ENCODE data around the gene MVB12B.

MVB12B gene

DNA sequence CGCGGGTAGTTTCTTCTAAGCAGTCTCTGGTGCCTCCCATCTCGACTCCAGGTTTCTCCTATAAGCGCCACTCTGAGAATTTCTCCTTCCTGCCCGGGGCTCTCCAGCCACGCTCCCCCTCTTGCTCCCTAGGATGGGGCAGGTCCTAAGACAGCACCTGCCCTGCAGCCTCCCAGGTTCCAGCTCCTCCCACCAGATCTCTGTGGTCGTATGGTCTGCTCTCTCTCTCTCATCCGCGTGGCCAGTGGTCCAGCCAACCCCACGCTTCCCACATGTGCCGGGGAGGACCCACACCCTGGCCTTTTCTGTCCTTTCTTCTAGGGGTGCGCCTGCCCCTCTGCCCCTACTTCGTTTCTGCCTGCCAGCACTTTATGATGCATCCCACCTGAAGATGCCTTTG lies 40.5 kb downstream of the MVB12B start:
- Histone ChIP-seq H3K18ac (ENCODE audit: low read length) (peak overlapping the region; percentile 65), H2BK5ac (ENCODE audit: low read length) (no peak overlapping the region), H3K4me2 (ENCODE audit: insufficient read depth, low read length, poor library complexity, severe bottlenecking) (no peak overlapping the region), H3K79me1 (ENCODE audit: low read depth, low read length) (peaks cover 2% of the 10 kb centered on the region), H3K14ac (ENCODE audit: low read length) (no peak overlapping the region), H4K91ac (ENCODE audit: low read depth, low read length, poor library complexity) (no peak overlapping the region), H2BK120ac (ENCODE audit: low read depth, low read length) (no peak overlapping the region), H4K8ac (ENCODE audit: low read depth, low read length) (no peak overlapping the region), H2BK15ac (ENCODE audit: low read length) (no peak overlapping the region), H3K4ac (ENCODE audit: low read length) (no peak overlapping the region), H3K23ac (ENCODE audit: low read depth, low read length, poor library complexity) (peak overlapping the region; percentile 13), H3K9me3 (replicated peaks in 1 of 2; ENCODE audit: control insufficient read depth in 2 of 2, insufficient read depth in 1 of 2, low read depth in 1 of 2, low read length in 2 of 2) (peaks cover 0 to 15% of the 10 kb centered on the region in 2 donors), H3K27me3 (ENCODE audit: control insufficient read depth in 3 of 3, insufficient read depth in 3 of 3, low read depth in 1 of 3, low read length in 3 of 3) (no peaks in the 10 kb centered on the region), H3K27ac (replicated peaks; ENCODE audit: low read length) (no peak overlapping the region), H3K4me3 (ENCODE audit: low read length in 2 of 2) (no peak overlapping the region), H3K9ac (ENCODE audit: low read depth, low read length, poor library complexity) (no peak overlapping the region), H3K4me1 (ENCODE audit: control insufficient read depth in 2 of 2, insufficient read depth in 1 of 2, low read depth in 1 of 2, low read length in 2 of 2) (peaks cover 0 to 8% of the 10 kb centered on the region in 2 donors), H3K36me3 (replicated peaks in 1 of 2; ENCODE audit: control insufficient read depth in 2 of 2, insufficient read depth in 2 of 2, low read length in 2 of 2) (peaks cover 0 to 22% of the 10 kb centered on the region in 2 donors), H2BK12ac (ENCODE audit: low read length) (no peak overlapping the region), H2AK5ac (ENCODE audit: low read depth, low read length) (peak overlapping the region; percentile 57), H2AFZ (ENCODE audit: low read length) (no peak overlapping the region)
- DNase-seq (ENCODE audit: low spot score), result no peak
- WGBS, 2 donors (ENCODE audit: extremely low coverage in 2 of 2, insufficient read length in 2 of 2, insufficient replicate concordance in 1 of 2), result no CpG with 5 or more reads among the region's 13 CpGs

DNA sequence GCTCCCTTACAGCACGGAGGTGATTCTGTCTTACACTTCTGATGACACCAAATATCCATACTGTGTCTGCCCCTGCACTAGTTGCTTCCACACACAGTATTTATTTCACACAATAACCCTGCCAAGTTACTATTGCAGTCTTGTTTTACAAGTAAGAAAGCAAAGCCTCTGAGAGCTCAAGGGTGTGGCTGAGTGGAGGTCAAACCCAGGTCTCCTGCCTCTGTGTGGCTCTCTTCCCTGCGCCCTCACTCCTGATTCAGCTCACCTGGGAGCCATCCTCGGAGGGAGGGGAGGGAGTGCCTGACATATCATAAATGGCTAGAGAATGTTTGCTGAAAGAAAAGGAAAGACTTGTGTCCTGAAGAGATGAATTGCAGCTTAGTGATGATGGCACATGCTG lies 41.0 kb downstream of the MVB12B start:
- Histone ChIP-seq H2BK120ac (ENCODE audit: low read depth, low read length) (no peak overlapping the region), H2AFZ (ENCODE audit: low read length) (no peak overlapping the region), H3K4me2 (ENCODE audit: insufficient read depth, low read length, poor library complexity, severe bottlenecking) (no peak overlapping the region), H4K91ac (ENCODE audit: low read depth, low read length, poor library complexity) (no peak overlapping the region), H3K23ac (ENCODE audit: low read depth, low read length, poor library complexity) (no peak overlapping the region), H3K36me3 (replicated peaks in 1 of 2; ENCODE audit: control insufficient read depth in 2 of 2, insufficient read depth in 2 of 2, low read length in 2 of 2) (peaks cover 0 to 22% of the 10 kb centered on the region in 2 donors), H3K9me3 (replicated peaks in 1 of 2; ENCODE audit: control insufficient read depth in 2 of 2, insufficient read depth in 1 of 2, low read depth in 1 of 2, low read length in 2 of 2) (peaks cover 0 to 10% of the 10 kb centered on the region in 2 donors), H3K18ac (ENCODE audit: low read length) (peak overlapping the region; percentile 65), H2AK5ac (ENCODE audit: low read depth, low read length) (no peak overlapping the region), H3K14ac (ENCODE audit: low read length) (no peak overlapping the region), H4K8ac (ENCODE audit: low read depth, low read length) (no peak overlapping the region), H3K27ac (replicated peaks; ENCODE audit: low read length) (no peak overlapping the region), H3K79me1 (ENCODE audit: low read depth, low read length) (peaks cover 2% of the 10 kb centered on the region), H3K4me3 (ENCODE audit: low read length in 2 of 2) (no peak overlapping the region), H2BK5ac (ENCODE audit: low read length) (no peak overlapping the region), H2BK12ac (ENCODE audit: low read length) (no peak overlapping the region), H3K4me1 (ENCODE audit: control insufficient read depth in 2 of 2, insufficient read depth in 1 of 2, low read depth in 1 of 2, low read length in 2 of 2) (peaks cover 0 to 8% of the 10 kb centered on the region in 2 donors), H2BK15ac (ENCODE audit: low read length) (no peak overlapping the region), H3K27me3 (ENCODE audit: control insufficient read depth in 3 of 3, insufficient read depth in 3 of 3, low read depth in 1 of 3, low read length in 3 of 3) (no peaks in the 10 kb centered on the region), H3K4ac (ENCODE audit: low read length) (no peak overlapping the region), H3K9ac (ENCODE audit: low read depth, low read length, poor library complexity) (no peak overlapping the region)
- no CpG with 5 or more reads among the region's 3 CpGs for WGBS, 2 donors (ENCODE audit: extremely low coverage in 2 of 2, insufficient read length in 2 of 2, insufficient replicate concordance in 1 of 2)
- DNase-seq (ENCODE audit: low spot score), result no peak

DNA sequence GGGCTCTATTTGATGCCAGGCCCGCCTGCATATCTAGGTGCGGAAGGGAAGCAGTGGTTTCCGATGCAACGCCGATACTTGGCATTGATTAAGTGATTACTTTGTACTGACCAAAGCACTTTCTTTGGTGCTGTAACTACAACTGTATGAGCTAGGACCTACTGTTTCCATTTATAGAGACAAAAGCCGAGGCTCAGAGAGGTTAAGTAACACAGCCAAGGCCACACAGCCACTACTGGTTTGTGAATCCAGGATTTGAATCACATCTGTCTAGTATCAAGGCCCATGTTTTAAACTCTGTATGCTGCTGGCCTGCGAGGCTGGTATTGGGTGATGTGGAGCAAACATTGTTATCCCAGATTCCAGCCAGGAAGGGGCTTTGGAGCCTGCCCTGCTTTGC lies 41.4 kb downstream of the MVB12B start:
- H3K4ac ChIP-seq (ENCODE audit: low read length), result no peak overlapping the region
- no peak overlapping the region for H2BK120ac ChIP-seq (ENCODE audit: low read depth, low read length)
- H2BK12ac ChIP-seq (ENCODE audit: low read length), result no peak overlapping the region
- H3K9ac ChIP-seq (ENCODE audit: low read depth, low read length, poor library complexity), result no peak overlapping the region
- H3K9me3 ChIP-seq (replicated peaks in 1 of 2; ENCODE audit: control insufficient read depth in 2 of 2, insufficient read depth in 1 of 2, low read depth in 1 of 2, low read length in 2 of 2), result peaks cover 0 to 9% of the 10 kb centered on the region in 2 donors
- H4K91ac ChIP-seq (ENCODE audit: low read depth, low read length, poor library complexity), result no peak overlapping the region
- no peak overlapping the region for H2AFZ ChIP-seq (ENCODE audit: low read length)
- no peak overlapping the region for H3K27ac ChIP-seq (replicated peaks; ENCODE audit: low read length)
- H3K18ac ChIP-seq (ENCODE audit: low read length), result no peak overlapping the region
- H2BK5ac ChIP-seq (ENCODE audit: low read length), result no peak overlapping the region
- no peak overlapping the region for H2BK15ac ChIP-seq (ENCODE audit: low read length)
- H3K23ac ChIP-seq (ENCODE audit: low read depth, low read length, poor library complexity), result no peak overlapping the region
- no CpG with 5 or more reads among the region's 7 CpGs for whole genome bisulfite sequencing, 2 donors (ENCODE audit: extremely low coverage in 2 of 2, insufficient read length in 2 of 2, insufficient replicate concordance in 1 of 2)
- no peak overlapping the region for H3K14ac ChIP-seq (ENCODE audit: low read length)
- H3K4me3 ChIP-seq (ENCODE audit: low read length in 2 of 2), result no peak overlapping the region
- H3K27me3 ChIP-seq (ENCODE audit: control insufficient read depth in 3 of 3, insufficient read depth in 3 of 3, low read depth in 1 of 3, low read length in 3 of 3), result no peaks in the 10 kb centered on the region
- no peak overlapping the region for H2AK5ac ChIP-seq (ENCODE audit: low read depth, low read length)
- H3K4me1 ChIP-seq (ENCODE audit: control insufficient read depth in 2 of 2, insufficient read depth in 1 of 2, low read depth in 1 of 2, low read length in 2 of 2), result peaks cover 4 to 8% of the 10 kb centered on the region in 2 donors
- no peak overlapping the region for H4K8ac ChIP-seq (ENCODE audit: low read depth, low read length)
- H3K36me3 ChIP-seq (replicated peaks in 1 of 2; ENCODE audit: control insufficient read depth in 2 of 2, insufficient read depth in 2 of 2, low read length in 2 of 2), result peaks cover 0 to 22% of the 10 kb centered on the region in 2 donors
- H3K4me2 ChIP-seq (ENCODE audit: insufficient read depth, low read length, poor library complexity, severe bottlenecking), result no peak overlapping the region
- no peak for DNase-seq (ENCODE audit: low spot score)
- H3K79me1 ChIP-seq (ENCODE audit: low read depth, low read length), result peaks cover 2% of the 10 kb centered on the region

DNA sequence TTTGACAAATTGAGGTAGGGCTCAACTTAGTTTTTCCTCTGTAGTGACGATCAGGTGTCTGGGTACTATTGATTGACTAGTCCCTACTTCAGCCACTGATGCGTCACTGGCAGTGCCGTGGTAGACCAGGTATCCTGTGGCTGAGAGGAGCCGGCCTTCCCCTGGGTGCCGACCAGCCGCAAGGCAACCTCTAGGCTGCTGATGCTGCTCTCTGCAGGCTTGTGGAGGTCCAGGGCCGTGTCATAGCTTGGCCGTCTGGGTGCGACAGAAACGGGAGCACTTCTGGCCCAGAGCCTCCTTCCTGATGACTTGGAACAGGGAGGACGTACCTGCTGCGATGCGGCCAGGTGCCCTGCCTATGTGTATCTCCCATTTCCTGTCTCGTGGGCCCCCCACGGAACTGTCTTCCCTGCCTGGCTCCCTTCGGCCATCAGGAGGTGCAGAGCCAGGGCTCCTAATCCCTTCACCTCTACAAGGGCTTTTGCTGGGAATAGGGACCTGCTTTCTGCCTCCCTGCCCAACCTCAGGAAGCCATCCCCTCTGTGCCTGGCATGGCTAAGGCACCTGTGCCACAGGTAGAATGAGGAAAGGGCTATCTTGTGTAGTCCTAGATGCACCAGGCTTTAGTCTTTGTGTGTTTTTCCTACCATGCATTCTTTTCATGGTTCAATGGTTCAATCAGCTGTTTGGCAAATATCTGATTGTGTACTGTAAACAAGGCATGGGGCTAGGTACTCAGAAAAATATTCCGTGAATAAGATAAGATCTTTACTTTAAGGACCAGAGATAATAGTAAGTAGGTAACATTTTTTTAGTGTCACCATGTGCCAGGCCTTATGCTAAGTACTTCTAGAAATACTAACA lies 44.6 kb downstream of the MVB12B start:
- H3K36me3 ChIP-seq (replicated peaks in 1 of 2; ENCODE audit: control insufficient read depth in 2 of 2, insufficient read depth in 2 of 2, low read length in 2 of 2), result peaks cover 0 to 15% of the 10 kb centered on the region in 2 donors
- no peak overlapping the region for H2BK120ac ChIP-seq (ENCODE audit: low read depth, low read length)
- DNase-seq (ENCODE audit: low spot score), result no peak
- H3K9ac ChIP-seq (ENCODE audit: low read depth, low read length, poor library complexity), result no peak overlapping the region
- peak overlapping the region; percentile 83 for H3K14ac ChIP-seq (ENCODE audit: low read length)
- H3K4me2 ChIP-seq (ENCODE audit: insufficient read depth, low read length, poor library complexity, severe bottlenecking), result no peak overlapping the region
- peak overlapping the region; percentile 72 for H2AK5ac ChIP-seq (ENCODE audit: low read depth, low read length)
- H2BK15ac ChIP-seq (ENCODE audit: low read length), result no peak overlapping the region
- H3K27me3 ChIP-seq (ENCODE audit: control insufficient read depth in 3 of 3, insufficient read depth in 3 of 3, low read depth in 1 of 3, low read length in 3 of 3), result no peaks in the 10 kb centered on the region
- H3K27ac ChIP-seq (replicated peaks; ENCODE audit: low read length), result no peak overlapping the region
- no peak overlapping the region for H2BK5ac ChIP-seq (ENCODE audit: low read length)
- no peak overlapping the region for H3K4me3 ChIP-seq (ENCODE audit: low read length in 2 of 2)
- WGBS, 2 donors (ENCODE audit: extremely low coverage in 2 of 2, insufficient read length in 2 of 2, insufficient replicate concordance in 1 of 2), result no CpG with 5 or more reads among the region's 17 CpGs
- peaks cover 2% of the 10 kb centered on the region for H3K79me1 ChIP-seq (ENCODE audit: low read depth, low read length)
- peaks cover 17 to 31% of the 10 kb centered on the region in 2 donors for H3K4me1 ChIP-seq (ENCODE audit: control insufficient read depth in 2 of 2, insufficient read depth in 1 of 2, low read depth in 1 of 2, low read length in 2 of 2)
- no peak overlapping the region for H4K8ac ChIP-seq (ENCODE audit: low read depth, low read length)
- no peak overlapping the region for H4K91ac ChIP-seq (ENCODE audit: low read depth, low read length, poor library complexity)
- H2BK12ac ChIP-seq (ENCODE audit: low read length), result no peak overlapping the region
- H2AFZ ChIP-seq (ENCODE audit: low read length), result no peak overlapping the region
- no peak overlapping the region for H3K4ac ChIP-seq (ENCODE audit: low read length)
- no peaks in the 10 kb centered on the region for H3K9me3 ChIP-seq (replicated peaks in 1 of 2; ENCODE audit: control insufficient read depth in 2 of 2, insufficient read depth in 1 of 2, low read depth in 1 of 2, low read length in 2 of 2)
- peak overlapping the region; percentile 38 for H3K23ac ChIP-seq (ENCODE audit: low read depth, low read length, poor library complexity)
- H3K18ac ChIP-seq (ENCODE audit: low read length), result peak overlapping the region; percentile 71

Measured in neuronal stem cell (in vitro differentiated cells).